Nephron (organoid): Measurements from ENCODE around the gene SLC5A7.

Experiments
- H3K27ac Mint-ChIP-seq, 3 experiments: 2 replicates each; pipeline ENCODE4 v1.8.0; 2020; ENCODE audit warnings: mixed read lengths in 3 of 3, mild to moderate bottlenecking in 2 of 3, moderate library complexity in 1 of 3
- H3K27me3 Mint-ChIP-seq: 2 replicates; pipeline ENCODE4 v1.8.0; 2021; ENCODE audit warnings: low read depth, mild to moderate bottlenecking, moderate library complexity, mixed read lengths
- H3K36me3 Mint-ChIP-seq: 2 replicates; pipeline ENCODE4 v1.8.0; 2020; ENCODE audit warnings: low read depth, mixed read lengths
- H3K4me1 Mint-ChIP-seq: 2 replicates; pipeline ENCODE4 v1.8.0; 2020; ENCODE audit warnings: mixed read lengths
- H3K4me3 Mint-ChIP-seq, 3 experiments: 2 replicates each; pipeline ENCODE4 v1.8.0; 2020; ENCODE audit warnings: mild to moderate bottlenecking in 3 of 3, mixed read lengths in 3 of 3, moderate library complexity in 2 of 3
- H3K9me3 Mint-ChIP-seq: 2 replicates; pipeline ENCODE4 v1.8.0; 2020; ENCODE audit warnings: mixed read lengths
- CTCF ChIP-seq, 3 experiments: fragments of 200-600 bp; sonication (generic); IDR thresholded peaks; one replicate each; pipeline ENCODE4 v1.5.0; 2021; ENCODE audit warnings: antibody characterized with exemption in 3 of 3; ENCODE audit not compliant: unreplicated experiment in 3 of 3

Gene SLC5A7

GRCh38 chr2:108034843-108035242 is 48.5 kb downstream of the SLC5A7 start:
- H3K27ac Mint-ChIP-seq, result no peak overlapping the region
- peaks cover 10% of the 10 kb centered on the region for H3K36me3 Mint-ChIP-seq
- no peaks in the 10 kb centered on the region for H3K27me3 Mint-ChIP-seq
- peaks cover 27% of the 10 kb centered on the region for H3K9me3 Mint-ChIP-seq
- no peak overlapping the region for H3K4me3 Mint-ChIP-seq
- TF ChIP-seq CTCF (IDR thresholded peaks at IDR 0.05; ENCODE audit: unreplicated experiment in 3 of 3), result no peak
- peaks cover 5% of the 10 kb centered on the region for H3K4me1 Mint-ChIP-seq

GRCh38 chr2:108048752-108049151 is 62.4 kb downstream of the SLC5A7 start:
- Mint-ChIP-seq H3K27me3 (no peaks in the 10 kb centered on the region), H3K27ac (no peak overlapping the region), H3K4me3 (no peak overlapping the region), H3K36me3 (peaks cover 13% of the 10 kb centered on the region), H3K9me3 (peaks cover 25% of the 10 kb centered on the region), H3K4me1 (no peaks in the 10 kb centered on the region)
- no peak for TF ChIP-seq CTCF (IDR thresholded peaks at IDR 0.05; ENCODE audit: unreplicated experiment in 3 of 3)

GRCh38 chr2:108058576-108059137 is 72.3 kb downstream of the SLC5A7 start:
- TF ChIP-seq CTCF (IDR thresholded peaks at IDR 0.05; ENCODE audit: unreplicated experiment in 3 of 3), result no peak
- no peaks in the 10 kb centered on the region for H3K36me3 Mint-ChIP-seq
- no peak overlapping the region for H3K4me3 Mint-ChIP-seq
- peaks cover 19% of the 10 kb centered on the region for H3K4me1 Mint-ChIP-seq
- H3K27me3 Mint-ChIP-seq, result no peaks in the 10 kb centered on the region
- no peaks in the 10 kb centered on the region for H3K9me3 Mint-ChIP-seq
- H3K27ac Mint-ChIP-seq, result peak overlapping the region in 1 of 3 experiments; percentile 8

GRCh38 chr2:108061439-108062042 is 75.2 kb downstream of the SLC5A7 start:
- peak overlapping the region in 2 of 3 experiments; percentile 25 to 76 for H3K27ac Mint-ChIP-seq
- peaks cover 19% of the 10 kb centered on the region for H3K4me1 Mint-ChIP-seq
- H3K27me3 Mint-ChIP-seq, result no peaks in the 10 kb centered on the region
- H3K9me3 Mint-ChIP-seq, result no peaks in the 10 kb centered on the region
- no peak overlapping the region for H3K4me3 Mint-ChIP-seq
- no peak for TF ChIP-seq CTCF (IDR thresholded peaks at IDR 0.05; ENCODE audit: unreplicated experiment in 3 of 3)
- H3K36me3 Mint-ChIP-seq, result no peaks in the 10 kb centered on the region
